HG03432 (cell line): ENCODE measurements around the gene SCPEP1.
A peak's percentile ranks its signal among the peaks of the same experiment; 100 is the strongest.

ENCODE experiments used
- ATAC-seq: cut with Tn5 transposase; IDR thresholded peaks from one replicate; pipeline ENCODE4 v1.9.1; 2021; ENCODE audit warnings: mild to moderate bottlenecking, moderate library complexity; ENCODE audit not compliant: unreplicated experiment

The SCPEP1 gene

DNA sequence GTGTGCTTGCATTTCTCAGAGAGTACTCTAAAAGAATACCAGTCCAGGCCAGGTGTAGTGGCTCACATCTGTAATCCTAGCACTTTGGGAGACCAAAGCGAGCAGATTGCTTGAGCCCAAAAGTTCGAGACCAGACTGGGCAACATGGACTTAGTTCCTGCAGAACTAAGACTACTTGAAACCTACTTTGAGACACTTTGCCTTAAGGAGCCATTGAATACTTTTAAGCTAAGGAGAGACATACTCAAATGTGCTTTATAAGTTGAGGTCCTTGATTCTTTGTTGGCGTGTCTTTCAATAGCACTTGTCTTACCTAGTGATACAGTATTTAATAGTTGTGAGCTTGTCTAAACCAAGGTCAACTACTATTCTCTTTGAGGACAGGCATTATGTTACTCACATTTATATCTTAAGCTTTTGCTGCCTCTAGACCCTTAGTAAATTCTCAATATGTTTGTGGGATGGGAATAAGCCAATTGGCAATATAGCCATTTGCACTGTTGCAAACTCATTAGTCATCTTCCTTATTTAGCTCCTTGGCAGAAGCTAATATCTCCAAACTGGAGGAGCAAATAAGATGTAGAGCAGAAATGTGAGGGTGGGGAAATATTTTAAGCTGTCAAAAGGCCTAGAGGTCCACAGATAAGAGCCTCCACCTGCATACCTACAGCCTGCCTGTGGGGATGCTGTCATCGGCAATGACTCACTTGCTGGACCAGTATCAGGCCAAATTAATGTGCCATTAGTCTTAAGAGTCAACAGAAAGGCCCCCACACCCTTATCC is 16.3 kb downstream of the SCPEP1 start:
- no peak for ATAC-seq

DNA sequence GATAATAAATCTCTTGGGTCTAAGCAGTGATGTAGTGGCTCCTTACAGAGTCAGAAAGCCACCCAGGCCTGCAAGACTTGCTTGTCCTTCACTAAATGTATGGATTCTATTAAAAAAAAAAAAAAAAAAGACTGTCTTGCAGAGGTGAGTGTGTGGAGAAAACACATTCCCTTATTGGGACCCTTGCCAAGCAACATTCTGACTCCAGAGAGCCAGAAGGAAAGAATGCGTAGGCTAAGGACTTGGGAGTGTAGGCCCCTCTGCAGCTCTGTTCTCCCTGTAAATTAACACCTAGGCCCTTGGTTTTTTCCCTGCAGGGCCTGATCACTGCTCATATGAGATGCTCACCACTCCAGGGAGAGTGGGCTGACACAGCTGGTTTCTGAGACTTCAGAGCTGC is 17.8 kb downstream of the SCPEP1 start:
- no peak for ATAC-seq

DNA sequence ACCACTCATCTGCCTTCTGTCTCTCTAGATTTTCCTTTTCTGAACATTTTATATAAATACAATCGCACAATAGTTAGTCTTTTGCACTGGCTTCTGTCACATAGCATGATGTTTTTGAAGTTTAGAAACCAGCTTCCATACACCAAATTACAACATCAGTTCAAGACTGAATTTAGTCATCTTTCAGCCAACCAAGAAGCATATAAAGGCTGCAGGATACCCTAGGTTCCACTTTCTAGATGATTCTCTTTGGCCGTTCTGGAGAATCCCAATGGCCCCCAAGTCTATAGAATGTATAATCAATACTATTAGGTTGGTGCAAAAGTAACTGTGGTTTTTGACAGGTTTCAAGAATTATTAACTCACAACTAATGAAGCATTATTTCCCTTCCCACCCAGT is 19.4 kb downstream of the SCPEP1 start:
- ATAC-seq = no peak

DNA sequence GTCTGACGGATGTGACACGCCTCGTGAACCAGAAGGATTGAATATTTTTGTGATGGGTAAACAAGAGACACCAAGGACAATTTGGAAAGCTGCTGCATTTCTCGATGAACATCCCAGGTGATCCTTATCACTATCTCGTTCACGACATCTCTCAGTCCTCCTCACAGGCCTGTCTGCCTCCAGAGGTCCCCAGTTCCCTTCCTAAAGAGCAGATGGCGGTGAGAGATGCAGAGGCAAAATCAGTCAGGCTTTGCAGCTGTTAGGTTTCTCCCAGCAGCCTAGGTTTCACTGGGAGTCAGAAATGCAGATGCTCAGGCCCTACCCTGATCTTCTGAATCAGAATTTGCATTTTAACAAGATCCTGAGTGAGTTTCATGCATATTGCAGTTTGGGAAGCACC is 23.6 kb downstream of the SCPEP1 start:
- no peak for ATAC-seq

DNA sequence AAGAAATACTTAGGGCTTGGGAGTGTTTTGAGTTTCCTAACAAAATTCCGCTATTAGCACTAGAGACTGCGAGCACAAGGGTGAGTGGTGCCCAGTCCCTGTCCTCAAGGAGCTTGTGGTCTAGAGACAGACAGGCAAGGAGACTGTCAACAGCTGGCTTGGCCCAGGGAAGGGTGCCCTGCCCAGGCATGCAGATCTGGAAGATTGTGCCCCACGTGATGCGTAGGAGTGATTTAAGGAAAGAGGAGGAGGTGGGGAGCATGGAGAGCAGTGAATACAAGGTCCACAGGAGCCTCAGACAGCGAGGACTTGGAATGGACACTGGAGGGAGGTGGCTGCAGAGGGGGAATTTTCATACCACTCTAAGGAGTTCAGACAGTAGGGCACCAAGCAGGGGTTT is 25.0 kb downstream of the SCPEP1 start:
- no peak for ATAC-seq

- ATAC-seq = peak; percentile 84
These were observed 27.1 kb downstream of the SCPEP1 start for GRCh38 chr17:57004944-57005579.

- no peak for ATAC-seq
These were observed 28.1 kb downstream of the SCPEP1 start for GRCh38 chr17:57006040-57006439.

DNA sequence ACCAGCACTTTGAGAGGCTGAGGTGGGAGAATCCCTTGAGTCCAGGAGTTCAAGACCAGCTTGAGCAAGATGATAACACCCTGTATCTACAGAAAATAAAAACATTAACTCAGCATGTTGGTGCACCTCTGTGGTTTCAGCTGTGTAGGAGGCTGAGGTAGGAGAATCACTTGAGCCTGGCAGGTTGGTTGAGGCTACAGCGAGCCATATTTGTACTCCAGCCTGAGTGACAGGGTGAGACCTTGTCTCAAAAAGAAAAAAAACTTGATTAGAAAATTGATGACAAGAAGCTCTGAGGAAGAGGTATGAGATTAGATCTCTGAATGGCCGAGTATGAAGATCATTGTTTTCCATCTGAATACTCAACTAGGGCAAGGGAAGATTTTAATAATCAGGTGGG is 31.0 kb downstream of the SCPEP1 start:
- no peak for ATAC-seq

- ATAC-seq = peak; percentile 73
These were observed 32.0 kb downstream of the SCPEP1 start for GRCh38 chr17:57009737-57010445.

DNA sequence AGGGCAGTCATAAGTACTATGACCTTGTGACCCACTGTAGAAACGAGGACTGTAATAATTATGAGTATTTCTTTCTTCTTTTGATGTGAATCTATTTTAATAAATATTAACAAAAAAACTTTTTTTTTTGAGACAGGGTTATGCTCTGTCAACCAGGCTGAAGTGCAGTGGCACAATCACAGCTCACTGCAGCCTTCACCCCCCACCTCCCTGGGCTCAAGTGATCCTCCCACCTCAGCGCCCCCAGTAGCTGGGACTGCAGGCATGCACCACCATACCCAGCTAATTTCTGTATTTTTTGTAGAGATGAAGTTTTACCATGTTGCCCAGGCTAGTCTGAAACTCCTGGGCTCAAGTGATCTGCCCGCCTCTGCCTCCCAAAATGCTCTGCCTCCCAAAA is 32.6 kb downstream of the SCPEP1 start:
- no peak for ATAC-seq

- ATAC-seq = no peak
These were observed 33.6 kb downstream of the SCPEP1 start for GRCh38 chr17:57011491-57012015.

DNA sequence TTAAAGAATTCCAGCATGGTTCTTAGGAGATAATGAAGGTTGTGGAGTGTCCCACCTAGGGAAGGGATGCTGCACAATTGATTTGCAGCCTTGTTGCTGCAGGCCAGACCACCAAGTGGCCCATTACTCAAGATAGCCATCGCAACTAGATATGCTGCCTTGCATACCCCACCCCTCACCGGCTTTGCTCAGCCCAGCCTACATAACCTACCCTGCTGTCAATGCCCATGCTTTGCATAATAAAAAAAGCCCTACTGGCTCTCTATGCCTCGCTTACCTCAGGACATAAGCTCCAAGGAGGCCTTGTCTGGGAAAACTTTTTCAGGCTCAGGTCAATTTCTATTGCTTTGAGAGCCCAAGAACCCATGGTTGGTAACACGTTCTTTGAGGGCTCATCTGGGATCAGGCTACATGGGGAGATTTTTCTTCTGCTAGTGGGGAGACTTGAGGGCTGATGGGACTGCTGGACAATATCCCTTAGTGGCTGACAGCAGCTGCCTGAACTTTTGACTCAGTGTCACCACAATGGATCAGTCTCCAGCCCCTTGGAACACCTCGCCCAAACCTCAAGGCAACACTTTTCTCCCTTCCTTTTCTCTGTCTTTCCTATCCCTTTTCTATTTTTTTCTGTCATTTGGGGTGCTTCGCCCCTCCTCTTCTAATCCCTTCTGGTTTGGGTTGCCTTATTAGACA is 38.3 kb downstream of the SCPEP1 start:
- ATAC-seq = no peak

GRCh38 chr17:57016764-57017116 is 38.8 kb downstream of the SCPEP1 start:
- ATAC-seq = no peak

GRCh38 chr17:57017625-57018024 is 39.7 kb downstream of the SCPEP1 start:
- no peak for ATAC-seq

GRCh38 chr17:57020208-57020607 is 42.3 kb downstream of the SCPEP1 start:
- no peak for ATAC-seq

DNA sequence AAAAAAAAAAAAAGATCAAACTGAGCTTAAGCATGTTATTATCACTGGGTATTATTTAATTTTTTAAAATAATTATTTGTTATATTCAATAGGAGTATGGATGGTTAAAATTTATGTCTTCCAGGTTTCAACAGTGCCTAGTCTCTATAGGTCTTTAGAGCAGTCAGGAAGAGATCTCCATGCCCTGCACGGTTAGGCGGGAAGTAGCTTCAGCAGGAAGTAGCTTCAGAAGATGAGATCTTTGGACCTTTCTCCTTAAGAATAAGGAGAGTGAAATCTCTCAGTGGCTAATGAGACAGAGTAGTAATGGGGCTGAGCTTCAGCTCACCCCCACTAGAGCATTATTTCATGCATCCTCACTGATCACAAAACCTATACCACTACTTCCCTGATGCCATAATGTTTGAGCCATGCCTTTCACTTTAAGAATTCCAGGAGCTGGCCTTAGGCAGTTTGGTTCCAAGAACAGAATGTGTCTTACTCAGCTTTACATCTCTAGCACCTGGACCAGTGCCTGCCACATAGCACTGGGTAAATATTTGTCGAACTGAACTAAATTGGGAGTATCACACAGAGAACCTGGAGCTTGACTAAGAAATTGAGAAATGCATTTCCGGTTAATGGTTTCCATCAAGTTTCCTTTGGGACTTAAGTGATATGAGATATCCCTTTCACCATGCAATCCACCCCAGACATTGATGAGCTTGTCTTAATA is 43.5 kb downstream of the SCPEP1 start:
- ATAC-seq = no peak

- ATAC-seq = no peak
These were observed 47.9 kb downstream of the SCPEP1 start for GRCh38 chr17:57025876-57026275.

- ATAC-seq = no peak
These were observed 49.9 kb downstream of the SCPEP1 start for GRCh38 chr17:57027852-57028251.

GRCh38 chr17:57032343-57032742 is 54.4 kb downstream of the SCPEP1 start:
- ATAC-seq = no peak

- ATAC-seq = no peak
These were observed 55.4 kb downstream of the SCPEP1 start for GRCh38 chr17:57033296-57033695.
